Vagina (tissue), 2 donors: ENCODE data around the gene SLC12A7. TPM values are rescaled to one million over a fixed set of nuclear protein-coding genes. Genes with fewer than 3 reads are reported as not detected.

Experiments used
- DNase-seq, 2 donors: peaks; one replicate each; pipeline ENCODE4 v3.0.0-alpha.2; 2017; ENCODE audit errors: extremely low spot score in 2 of 2
- H3K27ac ChIP-seq: fragments of 200-600 bp; sonication (generic); one replicate; pipeline ENCODE4 v1.5.1; 2019
- H3K27me3 ChIP-seq: fragments of 200-600 bp; sonication (generic); one replicate; pipeline ENCODE4 v1.5.1; 2019
- H3K36me3 ChIP-seq, 2 donors: fragments of 200-600 bp; sonication (generic); one replicate each; pipeline ENCODE4 v1.5.1; 2017 to 2019
- H3K4me1 ChIP-seq: fragments of 200-600 bp; sonication (generic); one replicate; pipeline ENCODE4 v1.5.1; 2019
- H3K4me3 ChIP-seq, 2 donors: fragments of 200-600 bp; sonication (generic); 1 replicate in 1 of 2; 2 replicates in 1 of 2; pipeline ENCODE4 v1.5.1; 2016 to 2019
- H3K9me3 ChIP-seq: fragments of 200-600 bp; sonication (generic); one replicate; pipeline ENCODE4 v1.5.1; 2019
- POLR2A ChIP-seq, 2 donors: fragments of 450-650 bp; IDR thresholded peaks; one replicate each; pipeline ENCODE4 v1.6.1; 2017; ENCODE audit warnings: antibody characterized with exemption in 2 of 2, mild to moderate bottlenecking in 2 of 2, moderate library complexity in 2 of 2
- POLR2AphosphoS5 ChIP-seq, 2 donors: sonication (generic); formaldehyde crosslinking; IDR thresholded peaks; one replicate each; pipeline ENCODE4 v1.9.0; 2017; ENCODE audit warnings: antibody characterized with exemption in 2 of 2, mild to moderate bottlenecking in 2 of 2, low read depth in 1 of 2; ENCODE audit not compliant: insufficient read depth in 1 of 2
- intact Hi-C: fragments of 100-400 bp; cut with DNase I; formaldehyde crosslinking; loops from one replicate; pipeline ENCODE4 v1.15.1; 2023
- total RNA-seq: library from RNA; depleted of rRNA; stranded (reverse); fragments of >200 nt; gene quantifications from one replicate; pipeline ENCODE4 v1.2.3, GENCODE V29; 2016
- TF ChIP-seq, protein P1 (sequence below), 3 experiments: fragments of 450-650 bp in 2 of 3; fragments of 200-600 bp in 1 of 3; sonication (generic) in 1 of 3; IDR thresholded peaks; one replicate each; pipeline ENCODE4 v1.5.1; 2017 to 2019; ENCODE audit warnings: antibody characterized with exemption in 3 of 3, mild to moderate bottlenecking in 2 of 3, moderate library complexity in 2 of 3

The SLC12A7 gene
- total RNA-seq, 1 donor from 2014 or later: 21.6 TPM

DNA sequence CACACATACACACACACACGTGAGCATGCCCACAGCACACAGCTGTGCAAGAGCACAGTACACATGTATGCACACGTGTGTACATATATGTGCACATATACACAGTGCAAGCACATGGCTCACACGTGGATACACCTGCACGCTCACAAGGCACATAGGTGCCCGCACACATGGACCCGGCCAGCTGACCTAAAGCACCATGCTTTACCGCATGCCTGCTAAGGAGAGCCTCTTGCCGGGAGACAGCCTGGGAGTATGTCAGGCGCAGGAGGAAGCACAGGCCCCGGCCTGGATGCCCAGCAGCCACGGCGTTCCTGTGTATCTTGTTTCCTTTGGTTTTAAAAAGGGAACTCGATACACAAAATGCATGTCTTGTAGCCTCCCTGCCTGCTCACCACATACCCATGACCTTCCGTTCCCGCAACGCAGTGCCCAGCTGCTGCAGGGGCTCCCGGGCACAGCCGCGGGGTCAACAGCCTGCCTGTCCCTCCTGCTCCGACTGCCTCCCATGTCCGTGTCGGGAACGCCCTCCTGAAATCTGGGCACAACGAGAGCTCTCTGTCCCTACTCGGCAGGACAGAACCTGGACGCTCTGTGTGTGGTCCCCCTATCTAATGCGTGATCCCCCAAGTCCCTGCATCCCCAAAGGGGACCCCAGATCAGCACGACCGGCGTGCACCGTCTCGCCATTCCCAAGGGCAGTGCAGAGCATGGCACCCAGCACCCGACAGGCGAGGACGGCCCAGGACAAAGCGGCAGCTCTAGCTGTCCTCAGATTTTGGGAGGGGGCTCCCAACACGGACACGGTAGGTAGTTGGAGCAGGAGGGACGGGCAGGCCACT lies 3.6 kb downstream of the SLC12A7 start:
- Histone ChIP-seq H3K27me3 (no peaks in the 10 kb centered on the region), H3K27ac (no peak overlapping the region), H3K4me1 (peaks cover 61% of the 10 kb centered on the region), H3K4me3 (no peak overlapping the region), H3K36me3 (no peaks in the 10 kb centered on the region), H3K9me3 (no peaks in the 10 kb centered on the region)
- intact Hi-C loops: no loop called here
- TF ChIP-seq POLR2AphosphoS5 (IDR thresholded peaks at IDR 0.05; ENCODE audit: insufficient read depth in 1 of 2, low read depth in 1 of 2): no peak
- TF ChIP-seq, protein P1, sequence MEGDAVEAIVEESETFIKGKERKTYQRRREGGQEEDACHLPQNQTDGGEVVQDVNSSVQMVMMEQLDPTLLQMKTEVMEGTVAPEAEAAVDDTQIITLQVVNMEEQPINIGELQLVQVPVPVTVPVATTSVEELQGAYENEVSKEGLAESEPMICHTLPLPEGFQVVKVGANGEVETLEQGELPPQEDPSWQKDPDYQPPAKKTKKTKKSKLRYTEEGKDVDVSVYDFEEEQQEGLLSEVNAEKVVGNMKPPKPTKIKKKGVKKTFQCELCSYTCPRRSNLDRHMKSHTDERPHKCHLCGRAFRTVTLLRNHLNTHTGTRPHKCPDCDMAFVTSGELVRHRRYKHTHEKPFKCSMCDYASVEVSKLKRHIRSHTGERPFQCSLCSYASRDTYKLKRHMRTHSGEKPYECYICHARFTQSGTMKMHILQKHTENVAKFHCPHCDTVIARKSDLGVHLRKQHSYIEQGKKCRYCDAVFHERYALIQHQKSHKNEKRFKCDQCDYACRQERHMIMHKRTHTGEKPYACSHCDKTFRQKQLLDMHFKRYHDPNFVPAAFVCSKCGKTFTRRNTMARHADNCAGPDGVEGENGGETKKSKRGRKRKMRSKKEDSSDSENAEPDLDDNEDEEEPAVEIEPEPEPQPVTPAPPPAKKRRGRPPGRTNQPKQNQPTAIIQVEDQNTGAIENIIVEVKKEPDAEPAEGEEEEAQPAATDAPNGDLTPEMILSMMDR (IDR thresholded peaks at IDR 0.05): no peak
- DNase-seq: no peak

DNA sequence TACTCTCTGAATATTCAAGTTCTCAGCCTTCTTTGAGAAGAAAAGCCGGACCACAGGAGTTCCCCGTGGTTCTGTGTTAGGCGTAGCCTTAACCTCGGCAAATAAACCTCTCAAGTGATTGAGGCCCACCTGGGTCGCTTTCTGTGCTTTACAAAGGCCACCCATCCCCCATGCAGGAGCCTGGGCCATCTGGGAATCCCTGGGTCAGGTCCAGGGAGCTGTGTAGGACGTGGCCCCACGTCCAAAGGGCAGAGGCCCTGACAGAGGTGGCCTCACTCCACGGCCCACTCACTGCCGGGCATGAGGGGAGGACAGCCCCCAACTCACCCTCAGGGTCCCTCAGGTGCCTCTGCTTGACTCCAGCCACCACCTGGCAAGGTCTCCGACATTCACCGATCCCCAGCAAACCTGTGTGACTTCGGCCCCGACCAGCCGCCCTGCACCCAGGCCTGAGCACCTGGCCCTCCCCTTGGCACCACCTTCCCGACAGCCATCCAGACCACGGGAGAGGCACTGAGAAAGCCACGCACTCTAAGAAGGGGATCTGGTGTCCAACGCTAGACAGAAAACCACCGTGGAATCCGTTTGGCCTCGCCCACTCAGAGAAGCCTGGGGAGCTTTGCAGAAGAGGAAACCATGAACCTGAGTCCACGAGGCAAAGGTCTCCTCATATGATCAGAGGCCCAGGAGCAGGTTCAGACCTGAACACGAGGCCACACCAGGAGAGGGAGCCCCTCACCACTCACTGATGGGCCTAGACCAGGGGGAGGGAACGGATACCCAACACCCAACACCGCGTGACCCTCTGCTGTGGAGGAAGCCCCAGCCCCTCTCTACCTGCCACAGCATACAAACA lies 4.5 kb downstream of the SLC12A7 start:
- Histone ChIP-seq H3K27ac (no peak overlapping the region), H3K36me3 (no peaks in the 10 kb centered on the region), H3K27me3 (no peaks in the 10 kb centered on the region), H3K4me3 (no peak overlapping the region), H3K9me3 (no peaks in the 10 kb centered on the region), H3K4me1 (peaks cover 69% of the 10 kb centered on the region)
- intact Hi-C loops: no loop called here
- DNase-seq: no peak
- TF ChIP-seq, protein P1 (IDR thresholded peaks at IDR 0.05): no peak
- no peak for TF ChIP-seq POLR2AphosphoS5 (IDR thresholded peaks at IDR 0.05; ENCODE audit: insufficient read depth in 1 of 2, low read depth in 1 of 2)
- no peak for TF ChIP-seq POLR2A (IDR thresholded peaks at IDR 0.05)

GRCh38 chr5:1106385-1107166 lies 5.3 kb downstream of the SLC12A7 start:
- H3K4me1 ChIP-seq: peaks cover 78% of the 10 kb centered on the region
- H3K27ac ChIP-seq: no peak overlapping the region
- no peaks in the 10 kb centered on the region for H3K27me3 ChIP-seq
- TF ChIP-seq, protein P1 (IDR thresholded peaks at IDR 0.05): no peak
- TF ChIP-seq POLR2A (IDR thresholded peaks at IDR 0.05) (no peak), POLR2AphosphoS5 (IDR thresholded peaks at IDR 0.05; ENCODE audit: insufficient read depth in 1 of 2, low read depth in 1 of 2) (no peak)
- H3K4me3 ChIP-seq: no peak overlapping the region
- intact Hi-C loops: no loop called here
- H3K36me3 ChIP-seq: no peaks in the 10 kb centered on the region
- no peak for DNase-seq
- no peaks in the 10 kb centered on the region for H3K9me3 ChIP-seq

- DNase-seq: no peak
- H3K27ac ChIP-seq: no peak overlapping the region
- no peaks in the 10 kb centered on the region for H3K27me3 ChIP-seq
- no peaks in the 10 kb centered on the region for H3K9me3 ChIP-seq
- peaks cover 77% of the 10 kb centered on the region for H3K4me1 ChIP-seq
- intact Hi-C loops: no loop called here
- no peaks in the 10 kb centered on the region for H3K36me3 ChIP-seq
- no peak overlapping the region for H3K4me3 ChIP-seq
- TF ChIP-seq, protein P1 (IDR thresholded peaks at IDR 0.05): no peak
- TF ChIP-seq POLR2A (IDR thresholded peaks at IDR 0.05) (no peak), POLR2AphosphoS5 (IDR thresholded peaks at IDR 0.05; ENCODE audit: insufficient read depth in 1 of 2, low read depth in 1 of 2) (no peak)
These were observed 6.3 kb downstream of the SLC12A7 start for GRCh38 chr5:1105350-1106265.
